Measurements from ENCODE around the gene ZFAND2B.

ZFAND2B gene

GRCh38 chr2:219204425-219205164 is 2.0 kb upstream of the ZFAND2B start:
- DNase-seq, result no peak

DNA sequence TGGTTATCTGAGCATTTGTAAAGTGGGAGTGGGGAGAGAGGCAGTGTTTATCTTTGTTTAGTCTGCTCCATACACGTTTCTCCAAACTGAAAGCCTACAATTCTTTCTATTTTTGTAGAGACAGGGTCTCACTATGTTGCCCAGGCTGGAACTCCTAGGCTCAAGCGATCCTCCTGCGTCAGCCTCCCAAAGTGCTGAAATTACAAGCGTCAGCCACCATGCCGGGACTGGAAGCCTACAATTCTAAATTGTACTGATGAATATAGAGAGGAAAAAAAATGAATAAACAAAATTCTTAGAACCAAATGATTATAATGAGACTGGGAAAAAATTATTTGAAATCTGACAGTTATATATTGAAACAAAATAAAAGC is 1.4 kb upstream of the ZFAND2B start:
- DNase-seq, result no peak

GRCh38 chr2:219205981-219206327 is 628 bp upstream of the ZFAND2B start:
- no peak for DNase-seq

- no peak for DNase-seq
These were observed 727 bp downstream of the ZFAND2B start for GRCh38 chr2:219207134-219207883.

DNA sequence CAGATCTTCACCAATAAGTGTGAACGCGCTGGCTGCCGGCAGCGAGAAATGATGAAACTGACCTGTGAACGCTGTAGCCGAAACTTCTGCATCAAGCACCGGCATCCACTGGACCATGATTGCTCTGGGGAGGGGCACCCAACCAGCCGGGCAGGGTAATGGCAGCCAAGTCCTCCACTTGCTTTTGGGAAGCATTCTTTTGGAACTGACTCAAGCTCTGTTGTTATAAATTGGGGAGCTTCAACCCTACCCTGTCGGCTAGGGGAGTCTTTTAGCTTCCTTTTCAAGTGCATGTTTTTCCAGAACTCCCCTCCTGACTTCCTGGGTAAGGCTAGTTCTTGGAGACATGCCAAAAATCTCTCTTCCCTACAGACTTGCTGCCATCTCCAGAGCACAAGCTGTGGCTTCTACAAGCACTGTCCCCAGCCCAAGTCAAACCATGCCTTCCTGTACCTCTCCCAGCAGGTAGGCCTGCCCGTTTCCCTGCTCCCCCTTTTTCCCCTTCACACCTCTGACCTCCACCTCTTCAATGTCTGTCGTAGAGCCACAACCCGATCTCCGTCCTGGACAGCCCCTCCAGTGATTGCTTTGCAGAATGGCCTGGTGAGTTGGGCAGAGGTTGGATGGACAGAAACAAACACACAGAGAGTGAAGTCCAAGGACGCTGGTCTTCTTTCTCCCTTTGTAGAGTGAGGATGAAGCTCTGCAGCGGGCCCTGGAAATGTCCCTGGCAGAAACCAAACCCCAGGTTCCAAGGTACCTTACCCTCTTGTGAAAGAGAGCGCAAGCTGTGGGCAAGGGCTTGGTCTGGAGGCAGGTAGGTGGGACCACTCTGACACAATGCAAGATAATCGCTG is 1.5 kb downstream of the ZFAND2B start:
- peak in 2 of 3 donors; percentile 17 to 21 for DNase-seq

GRCh38 chr2:219209236-219210195 is 2.9 kb downstream of the ZFAND2B start:
- no peak for DNase-seq

- no peak for DNase-seq
These were observed 3.8 kb downstream of the ZFAND2B start for GRCh38 chr2:219210196-219210885.

DNA sequence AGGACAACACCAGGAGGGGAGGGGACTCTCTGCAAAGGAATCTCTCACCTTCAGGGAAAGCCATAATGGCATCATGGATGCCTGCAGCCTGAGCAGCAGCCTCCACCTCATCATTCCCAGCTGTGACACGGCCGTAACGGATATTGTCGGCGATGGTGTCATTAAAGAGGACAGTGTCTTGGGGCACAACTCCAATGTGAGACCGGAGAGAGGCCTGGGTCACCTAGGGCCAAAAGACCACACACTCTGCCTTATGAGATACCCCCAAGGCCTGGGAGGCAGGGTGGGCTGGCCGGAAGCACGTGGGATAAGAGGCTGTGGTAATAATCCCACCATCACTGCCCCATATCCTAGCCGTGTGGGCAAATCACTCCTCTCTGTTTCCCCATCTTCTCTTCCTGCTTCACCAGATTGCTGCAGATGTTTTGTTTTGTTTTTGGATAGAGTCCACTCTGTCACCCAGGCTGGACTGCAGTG is 4.3 kb downstream of the ZFAND2B start:
- DNase-seq, result no peak

- no peak for DNase-seq
These were observed 6.4 kb downstream of the ZFAND2B start for GRCh38 chr2:219213026-219213415.

DNA sequence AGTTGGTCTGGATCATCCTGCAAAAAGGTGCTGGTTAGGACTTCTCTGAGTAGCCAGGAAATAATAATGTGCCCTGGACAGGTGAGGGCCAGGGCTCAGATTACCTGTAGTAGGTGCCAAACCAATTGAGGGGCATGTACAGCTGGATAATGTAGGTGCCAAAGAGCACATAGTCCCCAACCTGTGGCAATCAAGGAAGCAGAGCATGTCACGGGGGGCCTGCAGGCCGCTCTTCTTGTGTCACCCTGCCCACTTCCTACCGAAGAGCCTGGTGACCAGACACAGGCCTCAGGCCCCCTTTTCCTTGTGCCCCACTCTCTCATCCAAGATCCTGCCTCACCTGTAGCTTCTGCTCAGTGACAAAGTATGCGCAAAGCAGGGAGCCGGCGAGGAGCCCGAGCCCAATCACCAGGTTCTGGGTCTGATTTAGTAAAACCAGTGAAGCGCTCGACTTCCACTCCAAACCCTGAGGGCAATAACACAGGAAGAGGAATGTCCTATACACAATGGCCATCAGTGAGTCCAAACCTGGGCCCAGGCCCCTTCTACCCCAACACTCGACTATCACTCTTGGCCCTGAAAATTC is 7.0 kb downstream of the ZFAND2B start:
- DNase-seq, result no peak

DNA sequence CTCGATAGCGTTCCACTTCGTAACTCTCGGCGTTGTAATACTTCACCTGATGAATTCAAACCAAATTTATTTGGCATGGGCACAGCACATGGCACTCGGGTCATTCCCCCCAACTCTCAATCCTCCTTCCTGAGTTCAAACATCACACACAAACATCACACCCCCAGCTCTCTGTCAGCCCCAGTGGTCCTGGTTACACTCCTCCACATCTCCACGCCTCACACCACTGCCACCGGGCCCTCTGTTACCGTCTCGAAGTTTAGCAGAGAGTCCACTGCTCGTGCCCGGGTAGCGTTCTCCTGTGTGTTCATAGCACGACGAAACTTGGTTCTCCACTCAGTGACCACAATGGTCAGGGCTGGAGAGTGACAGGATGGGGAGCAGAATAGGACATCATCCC is 7.6 kb downstream of the ZFAND2B start:
- no peak for DNase-seq

DNA sequence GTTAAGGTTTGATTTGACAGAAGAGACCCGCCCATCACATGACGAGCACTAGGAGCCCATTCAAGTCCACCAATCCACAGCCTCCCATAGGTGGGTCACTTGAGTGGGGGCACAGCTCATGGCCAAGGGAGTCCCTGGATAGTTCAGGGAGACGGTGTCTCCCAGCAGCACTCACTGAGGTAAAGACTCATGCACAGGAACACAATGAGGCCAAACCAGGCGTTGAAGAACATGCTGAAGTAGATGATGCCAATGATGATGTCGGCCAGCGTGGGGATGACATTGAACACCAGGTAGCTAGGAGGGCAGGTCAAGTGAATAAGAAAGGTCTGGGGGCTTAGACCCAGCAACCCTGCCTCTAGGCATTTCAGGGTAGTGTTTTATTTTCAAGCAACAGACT is 8.2 kb downstream of the ZFAND2B start:
- DNase-seq, result no peak

DNA sequence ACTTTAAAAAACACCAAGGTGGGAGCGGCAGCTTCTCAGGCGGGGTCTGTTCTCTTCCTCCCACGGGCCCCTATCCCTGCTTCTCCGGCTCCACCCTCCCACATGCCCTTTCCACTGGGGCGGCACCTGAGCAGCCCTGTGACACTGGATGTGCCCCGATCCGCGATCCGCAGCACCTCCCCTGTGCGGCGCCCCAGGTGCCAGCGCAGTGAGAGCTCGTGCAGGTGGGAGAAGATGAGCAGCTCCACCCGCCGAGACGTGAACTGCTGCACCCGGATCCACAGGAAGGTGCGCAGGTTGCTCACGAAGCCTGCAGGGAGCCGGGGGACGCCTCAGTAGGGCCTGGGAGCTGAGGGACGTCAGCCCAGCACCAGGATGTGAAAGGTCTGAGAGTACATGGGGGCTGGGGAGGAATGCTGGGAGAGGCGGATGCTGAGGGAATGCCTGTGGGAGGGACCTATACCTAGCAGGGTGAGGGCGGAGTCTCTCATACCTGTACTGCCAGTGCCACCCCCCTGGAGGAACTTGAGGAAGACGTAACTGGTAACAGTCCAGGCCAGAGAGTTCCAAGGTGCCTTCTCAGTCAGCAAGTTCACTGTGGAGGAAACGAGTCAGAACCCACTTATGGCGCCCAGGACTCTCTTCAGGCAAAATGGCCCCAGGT is 9.4 kb downstream of the ZFAND2B start:
- peak in 1 of 3 donors; percentile 13 for DNase-seq

- DNase-seq, result peak in 1 of 3 donors; percentile 10
These were observed 9.9 kb downstream of the ZFAND2B start for GRCh38 chr2:219216535-219216915.

DNA sequence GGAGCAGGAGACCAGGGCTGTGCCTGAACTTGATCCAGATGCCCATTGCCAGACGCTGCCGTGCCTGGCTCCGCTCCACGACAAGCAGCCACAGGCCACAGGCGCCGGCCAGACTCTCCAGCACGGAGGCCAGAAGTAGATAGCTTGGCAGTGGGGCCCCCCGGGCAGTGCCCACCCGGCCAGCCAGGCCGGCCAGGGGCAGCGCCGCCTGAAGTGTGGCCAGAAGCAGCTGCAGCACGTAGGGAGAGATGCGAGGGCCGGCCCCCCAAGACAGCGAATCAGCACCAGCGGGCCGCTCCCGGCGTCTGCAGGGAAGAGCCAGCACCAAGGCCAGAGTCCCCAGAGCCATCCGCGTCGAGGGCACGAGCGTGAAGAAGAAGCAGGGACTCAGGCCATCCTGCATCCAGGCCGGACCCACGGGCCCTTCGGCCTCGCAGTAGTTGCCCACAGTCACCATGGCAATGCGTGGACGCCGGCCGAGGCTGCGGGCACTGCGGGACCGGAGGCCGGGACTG is 11.7 kb downstream of the ZFAND2B start:
- peak; percentile 42 to 60 (median 54) for DNase-seq

- peak; percentile 75 to 89 (median 82) for DNase-seq
These were observed 12.4 kb downstream of the ZFAND2B start, which contains the start of gene ABCB6 for GRCh38 chr2:219218732-219219701. Gene ABCB6, minus strand, starts transcription at chr2:219218958. Its CDS starts 285 bp downstream, at chr2:219218673.

DNA sequence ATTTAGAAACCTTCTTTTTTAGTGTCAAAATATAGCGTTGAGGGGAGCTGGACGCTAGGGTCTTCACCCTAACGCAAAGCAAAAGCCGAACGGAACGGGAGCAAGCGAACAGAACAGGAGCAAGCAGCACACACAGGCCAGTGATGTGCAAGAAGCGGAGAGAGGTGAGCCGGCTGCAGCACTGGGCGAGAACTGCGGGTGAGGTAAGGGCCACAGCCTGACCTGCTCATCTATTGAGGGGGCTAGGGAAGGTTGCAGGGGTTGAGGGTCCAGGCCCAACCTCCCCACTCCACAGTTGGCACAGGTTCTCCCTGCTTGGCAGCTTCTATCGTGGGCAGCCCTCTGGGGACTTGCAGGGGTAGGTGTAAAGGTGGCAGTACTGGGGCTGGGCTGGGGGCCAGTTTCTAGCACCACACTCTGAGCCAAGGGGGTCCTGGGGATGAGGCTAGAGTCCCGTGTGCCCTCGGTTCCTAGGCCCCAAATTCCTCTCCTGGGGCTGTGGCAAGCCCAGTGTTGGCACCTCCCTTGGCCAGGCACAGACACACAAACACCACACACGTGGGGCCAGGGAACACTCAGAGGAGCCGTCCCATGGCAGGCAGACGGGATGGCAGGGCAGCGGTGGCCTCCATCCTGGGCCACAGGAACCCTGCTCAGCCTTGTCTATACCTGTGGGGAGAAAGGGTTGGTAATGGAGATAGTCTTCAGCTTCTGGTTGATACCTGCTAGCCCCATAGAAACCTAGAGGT is 13.4 kb downstream of the ZFAND2B start:
- DNase-seq, result peak in 1 of 3 donors; percentile 17
